ENCODE measurements around the gene FMNL2. TPM values are rescaled to one million over a fixed set of nuclear protein-coding genes. Genes with fewer than 3 reads are reported as not detected.

The FMNL2 gene
- total and polyA plus RNA-seq, 2 experiments from 2014 or later, result 4.4 to 18.6 TPM

- no peak for DNase-seq
- Histone ChIP-seq H3K79me2 (ENCODE audit: insufficient read depth) (no peaks in the 10 kb centered on the region), H3K27me3 (replicated peaks; ENCODE audit: insufficient read depth) (no peaks in the 10 kb centered on the region), H3F3A (ENCODE audit: insufficient read depth) (no peaks in the 10 kb centered on the region), H3K4me1 (ENCODE audit: insufficient read depth) (no peaks in the 10 kb centered on the region), H3K9ac (no peak overlapping the region), H3K9me3 (ENCODE audit: low read depth) (no peaks in the 10 kb centered on the region), H3K27ac (no peak overlapping the region), H3K4me3 (no peak overlapping the region), H3K36me3 (ENCODE audit: low read depth) (peaks cover 17% of the 10 kb centered on the region), H3K4me2 (ENCODE audit: unreplicated experiment) (no peak overlapping the region), H4K20me1 (ENCODE audit: insufficient read depth) (no peaks in the 10 kb centered on the region), H2AFZ (no peak overlapping the region), H3K9me2 (ENCODE audit: insufficient read depth) (no peaks in the 10 kb centered on the region)
- in situ Hi-C loops (cut with MboI), result loop anchor here (25.0 kb wide), 1 partner anchor 601 kb away; no protein-coding TSS in a partner anchor
- WGBS, 2 experiments (ENCODE audit: low coverage in 1 of 2, low lambda C conversion rate in 2 of 2, missing lambda C conversion rate in 2 of 2), result 62 to 67% methylated on average over 8 of the region's 8 CpGs
- no peak for TF ChIP-seq EZH2phosphoT487 (IDR thresholded peaks at IDR 0.05; ENCODE audit: insufficient read depth, low read depth)
- TF ChIP-seq EZH2 (IDR thresholded peaks at IDR 0.05; ENCODE audit: insufficient read depth, poor library complexity, severe bottlenecking), result no peak
Observed at GRCh38 chr2:152638590-152638989, 303.6 kb downstream of the FMNL2 start.

GRCh38 chr2:152644189-152644873 is 309.4 kb downstream of the FMNL2 start:
- no peak for TF ChIP-seq EZH2phosphoT487 (IDR thresholded peaks at IDR 0.05; ENCODE audit: insufficient read depth, low read depth)
- no peak for TF ChIP-seq EZH2 (IDR thresholded peaks at IDR 0.05; ENCODE audit: insufficient read depth, poor library complexity, severe bottlenecking)
- Histone ChIP-seq H3K36me3 (ENCODE audit: low read depth) (peaks cover 14% of the 10 kb centered on the region), H3K4me2 (ENCODE audit: unreplicated experiment) (no peak overlapping the region), H2AFZ (no peak overlapping the region), H3K9me2 (ENCODE audit: insufficient read depth) (no peaks in the 10 kb centered on the region), H3K4me1 (ENCODE audit: insufficient read depth) (peaks cover 28% of the 10 kb centered on the region), H3K27ac (no peak overlapping the region), H3K4me3 (no peak overlapping the region), H4K20me1 (ENCODE audit: insufficient read depth) (no peaks in the 10 kb centered on the region), H3K9ac (no peak overlapping the region), H3F3A (ENCODE audit: insufficient read depth) (peaks cover 36% of the 10 kb centered on the region), H3K27me3 (replicated peaks; ENCODE audit: insufficient read depth) (no peaks in the 10 kb centered on the region), H3K79me2 (ENCODE audit: insufficient read depth) (no peaks in the 10 kb centered on the region), H3K9me3 (ENCODE audit: low read depth) (no peaks in the 10 kb centered on the region)
- no peak for DNase-seq
- 92 to 93% methylated on average over 6 of the region's 6 CpGs for WGBS, 2 experiments (ENCODE audit: low coverage in 1 of 2, low lambda C conversion rate in 2 of 2, missing lambda C conversion rate in 2 of 2)
- in situ Hi-C loops (cut with MboI), result loop anchor here (25.0 kb wide), 1 partner anchor 607 kb away; no protein-coding TSS in a partner anchor

- 47 to 63% methylated on average over 4 of the region's 4 CpGs for WGBS, 2 experiments (ENCODE audit: low coverage in 1 of 2, low lambda C conversion rate in 2 of 2, missing lambda C conversion rate in 2 of 2)
- DNase-seq, result no peak
- no peaks in the 10 kb centered on the region for H4K20me1 ChIP-seq (ENCODE audit: insufficient read depth)
- no peaks in the 10 kb centered on the region for H3K79me2 ChIP-seq (ENCODE audit: insufficient read depth)
- no peak overlapping the region for H3K4me3 ChIP-seq
- H2AFZ ChIP-seq, result no peak overlapping the region
- H3F3A ChIP-seq (ENCODE audit: insufficient read depth), result peaks cover 53% of the 10 kb centered on the region
- H3K36me3 ChIP-seq (ENCODE audit: low read depth), result peaks cover 9% of the 10 kb centered on the region
- H3K9ac ChIP-seq, result no peak overlapping the region
- H3K9me3 ChIP-seq (ENCODE audit: low read depth), result no peaks in the 10 kb centered on the region
- peak overlapping the region; percentile 47 for H3K4me2 ChIP-seq (ENCODE audit: unreplicated experiment)
- no peaks in the 10 kb centered on the region for H3K27me3 ChIP-seq (replicated peaks; ENCODE audit: insufficient read depth)
- in situ Hi-C loops (cut with MboI), result loop anchor here (25.0 kb wide), 1 partner anchor 609 kb away; no protein-coding TSS in a partner anchor
- peak overlapping the region; percentile 35 for H3K27ac ChIP-seq
- H3K9me2 ChIP-seq (ENCODE audit: insufficient read depth), result no peaks in the 10 kb centered on the region
- H3K4me1 ChIP-seq (ENCODE audit: insufficient read depth), result peaks cover 28% of the 10 kb centered on the region
- TF ChIP-seq EZH2phosphoT487 (IDR thresholded peaks at IDR 0.05; ENCODE audit: insufficient read depth, low read depth), result no peak
- TF ChIP-seq EZH2 (IDR thresholded peaks at IDR 0.05; ENCODE audit: insufficient read depth, poor library complexity, severe bottlenecking), result no peak
Observed at GRCh38 chr2:152646264-152646663, 311.3 kb downstream of the FMNL2 start.

DNA sequence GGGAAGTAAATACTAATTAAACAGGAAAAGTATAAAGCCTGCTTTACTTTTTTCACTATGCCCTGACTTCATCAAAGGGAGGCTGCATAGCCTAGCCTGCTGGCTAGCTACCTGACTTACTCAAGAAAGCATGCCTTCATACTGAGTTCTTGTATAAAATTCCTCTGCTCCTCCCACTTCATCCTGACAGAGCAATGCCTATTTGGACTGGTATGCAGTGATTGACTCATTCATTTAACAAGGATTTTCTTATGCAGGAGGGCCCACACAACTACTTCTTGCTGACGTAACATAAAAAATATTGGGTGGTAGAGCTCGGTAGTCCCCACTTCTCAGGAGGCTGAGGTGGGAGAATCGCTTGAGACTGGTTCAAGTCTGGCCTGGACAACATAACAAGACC is 311.8 kb downstream of the FMNL2 start:
- no peaks in the 10 kb centered on the region for H4K20me1 ChIP-seq (ENCODE audit: insufficient read depth)
- peaks cover 28% of the 10 kb centered on the region for H3K4me1 ChIP-seq (ENCODE audit: insufficient read depth)
- WGBS, 2 experiments (ENCODE audit: low coverage in 1 of 2, low lambda C conversion rate in 2 of 2, missing lambda C conversion rate in 2 of 2), result 19 to 23% methylated on average over 3 of the region's 3 CpGs
- peak overlapping the region; percentile 7; the same call in 1 of the 2 replicates for H3K4me3 ChIP-seq
- no peaks in the 10 kb centered on the region for H3K9me2 ChIP-seq (ENCODE audit: insufficient read depth)
- no peak for TF ChIP-seq EZH2phosphoT487 (IDR thresholded peaks at IDR 0.05; ENCODE audit: insufficient read depth, low read depth)
- no peak for TF ChIP-seq EZH2 (IDR thresholded peaks at IDR 0.05; ENCODE audit: insufficient read depth, poor library complexity, severe bottlenecking)
- H3K27me3 ChIP-seq (replicated peaks; ENCODE audit: insufficient read depth), result no peaks in the 10 kb centered on the region
- H2AFZ ChIP-seq, result no peak overlapping the region
- H3K9ac ChIP-seq, result peak overlapping the region; percentile 49
- in situ Hi-C loops (cut with MboI), result loop anchor here (25.0 kb wide), 1 partner anchor 609 kb away; no protein-coding TSS in a partner anchor
- H3K4me2 ChIP-seq (ENCODE audit: unreplicated experiment), result peak overlapping the region; percentile 64
- H3F3A ChIP-seq (ENCODE audit: insufficient read depth), result peaks cover 55% of the 10 kb centered on the region
- DNase-seq, result peak; percentile 96
- peak overlapping the region; percentile 72 for H3K27ac ChIP-seq
- H3K9me3 ChIP-seq (ENCODE audit: low read depth), result no peaks in the 10 kb centered on the region
- H3K36me3 ChIP-seq (ENCODE audit: low read depth), result peaks cover 5% of the 10 kb centered on the region
- no peaks in the 10 kb centered on the region for H3K79me2 ChIP-seq (ENCODE audit: insufficient read depth)
